Karpas-422 (cell line): ENCODE results near the gene PADI2. TPM values are rescaled to one million over a fixed set of nuclear protein-coding genes. Genes with fewer than 3 reads are reported as not detected.

Experiments
- DNase-seq: peaks from one replicate; pipeline ENCODE4 v3.0.0-alpha.2; 2015
- H2AFZ ChIP-seq: fragments of 200-600 bp; sonication (generic); 2 replicates; pipeline ENCODE4 v1.6.1; 2014; ENCODE audit warnings: antibody characterized with exemption, low read length, mixed read lengths
- H3K27ac ChIP-seq: fragments of 200-600 bp; sonication (generic); 2 replicates; pipeline ENCODE4 v1.5.1; 2014; ENCODE audit warnings: mild to moderate bottlenecking, low read length, moderate library complexity
- H3K27me3 ChIP-seq: fragments of 200-600 bp; sonication (generic); 2 replicates; pipeline ENCODE4 v1.6.1; 2014; ENCODE audit warnings: low read length, mixed read lengths
- H3K36me3 ChIP-seq: fragments of 200-600 bp; sonication (generic); 2 replicates; pipeline ENCODE4 v1.6.1; 2014; ENCODE audit warnings: low read length, mixed read lengths; ENCODE audit not compliant: insufficient read depth
- H3K4me1 ChIP-seq: fragments of 200-600 bp; sonication (generic); 2 replicates; pipeline ENCODE4 v1.6.1; 2014; ENCODE audit warnings: mild to moderate bottlenecking, low read length, mixed read lengths
- H3K4me2 ChIP-seq: fragments of 200-600 bp; sonication (generic); 2 replicates; pipeline ENCODE4 v1.6.1; 2014; ENCODE audit warnings: low read length, low read depth, mild to moderate bottlenecking; ENCODE audit not compliant: poor library complexity, severe bottlenecking
- H3K4me3 ChIP-seq: fragments of 200-600 bp; sonication (generic); 2 replicates; pipeline ENCODE4 v1.5.1; 2014; ENCODE audit warnings: mild to moderate bottlenecking, antibody characterized with exemption, low read length, mixed read lengths
- H3K79me2 ChIP-seq: fragments of 200-600 bp; sonication (generic); 2 replicates; pipeline ENCODE4 v1.6.1; 2014; ENCODE audit warnings: mild to moderate bottlenecking, low read length, mixed read lengths
- H3K9ac ChIP-seq: fragments of 200-600 bp; sonication (generic); 2 replicates; pipeline ENCODE4 v1.6.0; 2014; ENCODE audit warnings: low read length
- H3K9me2 ChIP-seq: fragments of 200-600 bp; sonication (generic), shearing (Covaris generic); replicated peaks from 2 replicates; pipeline ENCODE4 v1.6.0; 2014; ENCODE audit warnings: mild to moderate bottlenecking, low read length, moderate library complexity; ENCODE audit not compliant: insufficient read depth
- H3K9me3 ChIP-seq: fragments of 300-700, 200-600 bp; sonication (generic); 2 replicates; pipeline ENCODE4 v1.6.1; 2014; ENCODE audit warnings: low read length, mixed read lengths
- H4K20me1 ChIP-seq: fragments of 200-600 bp; sonication (generic); 2 replicates; pipeline ENCODE4 v1.6.1; 2014; ENCODE audit warnings: mild to moderate bottlenecking, antibody characterized with exemption, low read length, low read depth; ENCODE audit not compliant: insufficient read depth
- total RNA-seq: library from RNA; depleted of rRNA; stranded (reverse); fragments of >200 nt; shearing (Covaris generic); gene quantifications from 2 replicates; pipeline ENCODE4 v1.2.3, GENCODE V29; 2014; ENCODE audit warnings: low replicate concordance

The PADI2 gene
- total RNA-seq, 1 experiment from 2014 or later: not detected

DNA sequence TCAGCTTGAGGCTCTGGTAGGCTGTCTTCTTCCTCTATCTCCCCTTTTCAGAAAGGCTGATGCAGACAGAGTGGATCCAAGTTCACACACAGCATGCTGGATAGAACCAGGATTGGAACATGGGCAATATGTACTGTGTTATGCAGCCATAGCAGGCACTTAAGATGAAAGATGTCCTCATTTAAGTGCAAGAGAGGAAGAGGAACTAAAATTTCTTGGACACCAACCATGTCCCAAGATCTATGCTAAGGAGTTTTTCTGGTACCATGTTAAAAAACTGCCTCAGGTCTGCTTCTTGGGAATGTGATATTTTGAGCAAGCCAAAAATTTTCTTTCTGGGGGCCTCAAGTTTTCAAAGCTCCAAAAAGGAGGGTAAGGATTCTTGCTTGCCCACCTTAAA, 66.6 kb downstream of the PADI2 start:
- peaks cover 55% of the 10 kb centered on the region for H3K79me2 ChIP-seq
- H3K4me1 ChIP-seq: peaks cover 13% of the 10 kb centered on the region
- H4K20me1 ChIP-seq: peaks cover 3% of the 10 kb centered on the region; the same call in 1 of the 2 replicates
- peak overlapping the region; percentile 77 for H3K4me3 ChIP-seq
- no peaks in the 10 kb centered on the region for H3K9me3 ChIP-seq
- H3K36me3 ChIP-seq: peaks cover 8% of the 10 kb centered on the region; the same call in 1 of the 2 replicates
- H3K9me2 ChIP-seq: no peaks in the 10 kb centered on the region
- no peaks in the 10 kb centered on the region for H3K27me3 ChIP-seq
- no peak for DNase-seq
- H3K27ac ChIP-seq: peak overlapping the region; percentile 12; the same call in 1 of the 2 replicates
- no peak overlapping the region for H2AFZ ChIP-seq
- peak overlapping the region; percentile 75 for H3K4me2 ChIP-seq
- H3K9ac ChIP-seq: peak overlapping the region; percentile 79

- Histone ChIP-seq H3K4me2 (peak overlapping the region; percentile 75), H3K4me3 (peak overlapping the region; percentile 77), H3K9ac (peak overlapping the region; percentile 79), H3K4me1 (peaks cover 13% of the 10 kb centered on the region), H3K9me3 (no peaks in the 10 kb centered on the region), H3K36me3 (peaks cover 8% of the 10 kb centered on the region; the same call in 1 of the 2 replicates), H3K79me2 (peaks cover 61% of the 10 kb centered on the region), H3K9me2 (no peaks in the 10 kb centered on the region), H4K20me1 (peaks cover 3% of the 10 kb centered on the region; the same call in 1 of the 2 replicates), H3K27ac (no peak overlapping the region), H2AFZ (no peak overlapping the region), H3K27me3 (no peaks in the 10 kb centered on the region)
- DNase-seq: no peak
Observed at GRCh38 chr1:17052038-17052437, 67.2 kb downstream of the PADI2 start.

- Histone ChIP-seq H3K9ac (no peak overlapping the region), H3K36me3 (peaks cover 31% of the 10 kb centered on the region; the same call in 1 of the 2 replicates), H3K9me3 (no peaks in the 10 kb centered on the region), H3K4me1 (peaks cover 24% of the 10 kb centered on the region), H3K79me2 (peaks cover 83% of the 10 kb centered on the region), H3K9me2 (no peaks in the 10 kb centered on the region), H3K27ac (no peak overlapping the region), H3K4me3 (no peak overlapping the region), H4K20me1 (peaks cover 3% of the 10 kb centered on the region; the same call in 1 of the 2 replicates), H2AFZ (no peak overlapping the region), H3K27me3 (no peaks in the 10 kb centered on the region), H3K4me2 (no peak overlapping the region)
- DNase-seq: no peak
Observed at GRCh38 chr1:17047924-17048323, 71.3 kb downstream of the PADI2 start.

GRCh38 chr1:17046334-17046657, 73.0 kb downstream of the PADI2 start:
- Histone ChIP-seq H3K27ac (no peak overlapping the region), H3K4me1 (peaks cover 13% of the 10 kb centered on the region), H3K4me2 (peak overlapping the region; percentile 45), H3K79me2 (peaks cover 70% of the 10 kb centered on the region), H3K36me3 (peaks cover 32% of the 10 kb centered on the region; the same call in 1 of the 2 replicates), H3K4me3 (no peak overlapping the region), H3K9ac (no peak overlapping the region), H2AFZ (no peak overlapping the region), H3K9me3 (no peaks in the 10 kb centered on the region), H3K9me2 (no peaks in the 10 kb centered on the region), H4K20me1 (0 out of 2 replicates have a peak, but pooled peaks cover 3% of the 10 kb centered on the region), H3K27me3 (no peaks in the 10 kb centered on the region)
- DNase-seq: no peak

- DNase-seq: peak; percentile 69
- Histone ChIP-seq H3K4me1 (peaks cover 13% of the 10 kb centered on the region), H3K27me3 (no peaks in the 10 kb centered on the region), H3K9me2 (no peaks in the 10 kb centered on the region), H3K9ac (no peak overlapping the region), H3K9me3 (no peaks in the 10 kb centered on the region), H2AFZ (no peak overlapping the region), H3K27ac (no peak overlapping the region), H3K36me3 (peaks cover 27% of the 10 kb centered on the region; the same call in 1 of the 2 replicates), H3K79me2 (peaks cover 65% of the 10 kb centered on the region), H3K4me3 (no peak overlapping the region), H4K20me1 (0 out of 2 replicates have a peak, but pooled peaks cover 3% of the 10 kb centered on the region), H3K4me2 (peak overlapping the region; percentile 45)
Observed at GRCh38 chr1:17045634-17046333, 73.5 kb downstream of the PADI2 start.

GRCh38 chr1:17045150-17045549, 74.1 kb downstream of the PADI2 start:
- no peak overlapping the region for H2AFZ ChIP-seq
- peaks cover 62% of the 10 kb centered on the region for H3K79me2 ChIP-seq
- no peaks in the 10 kb centered on the region for H3K27me3 ChIP-seq
- H3K9ac ChIP-seq: no peak overlapping the region
- H3K4me3 ChIP-seq: no peak overlapping the region
- DNase-seq: no peak
- no peak overlapping the region for H3K4me2 ChIP-seq
- H3K9me2 ChIP-seq: no peaks in the 10 kb centered on the region
- peaks cover 29% of the 10 kb centered on the region; the same call in 1 of the 2 replicates for H3K36me3 ChIP-seq
- H4K20me1 ChIP-seq: 0 out of 2 replicates have a peak, but pooled peaks cover 3% of the 10 kb centered on the region
- no peak overlapping the region for H3K27ac ChIP-seq
- H3K9me3 ChIP-seq: no peaks in the 10 kb centered on the region
- H3K4me1 ChIP-seq: peaks cover 13% of the 10 kb centered on the region

- Histone ChIP-seq H3K9me3 (no peaks in the 10 kb centered on the region), H3K27ac (no peak overlapping the region), H3K4me1 (peaks cover 13% of the 10 kb centered on the region), H3K4me3 (no peak overlapping the region), H3K4me2 (no peak overlapping the region), H3K9ac (no peak overlapping the region), H2AFZ (no peak overlapping the region), H3K36me3 (peaks cover 35% of the 10 kb centered on the region; the same call in 1 of the 2 replicates), H3K9me2 (no peaks in the 10 kb centered on the region), H4K20me1 (0 out of 2 replicates have a peak, but pooled peaks cover 3% of the 10 kb centered on the region), H3K27me3 (no peaks in the 10 kb centered on the region), H3K79me2 (peaks cover 60% of the 10 kb centered on the region)
- DNase-seq: no peak
Observed at GRCh38 chr1:17043676-17044075, 75.6 kb downstream of the PADI2 start.

- peaks cover 38% of the 10 kb centered on the region; the same call in 1 of the 2 replicates for H3K36me3 ChIP-seq
- no peaks in the 10 kb centered on the region for H3K9me2 ChIP-seq
- H3K4me1 ChIP-seq: peaks cover 3% of the 10 kb centered on the region; the same call in 1 of the 2 replicates
- no peaks in the 10 kb centered on the region for H4K20me1 ChIP-seq
- H3K27ac ChIP-seq: no peak overlapping the region
- no peak overlapping the region for H2AFZ ChIP-seq
- no peak overlapping the region for H3K4me2 ChIP-seq
- DNase-seq: no peak
- no peaks in the 10 kb centered on the region for H3K9me3 ChIP-seq
- no peak overlapping the region for H3K4me3 ChIP-seq
- no peaks in the 10 kb centered on the region for H3K27me3 ChIP-seq
- H3K9ac ChIP-seq: no peak overlapping the region
- H3K79me2 ChIP-seq: peaks cover 56% of the 10 kb centered on the region
Observed at GRCh38 chr1:17040135-17040534, 79.1 kb downstream of the PADI2 start.
